CD4-positive, alpha-beta T cell (primary cell): ENCODE results near the gene TXNRD2. TPM values are rescaled to one million over a fixed set of nuclear protein-coding genes. Genes with fewer than 3 reads are reported as not detected.

Experiments used
- ATAC-seq: fragments of 200-7000 bp; cut with Tn5 transposase; one replicate; pipeline ENCODE4 v1.10.0; 2022; ENCODE audit warnings: mild to moderate bottlenecking; ENCODE audit not compliant: poor library complexity
- CTCF ChIA-PET: fragments of 350-600 bp; sonication (Branson Sonifier 250); formaldehyde crosslinking; loops from one replicate; lab custom pipeline; 2021; ENCODE audit warnings: antibody characterized with exemption, inconsistent platforms; lab: Charles Lee
- POLR2A ChIA-PET: fragments of 350-600 bp; sonication (Branson Sonifier 250); formaldehyde crosslinking; loops from one replicate; lab custom pipeline; 2021; ENCODE audit warnings: antibody characterized with exemption, inconsistent platforms; lab: Charles Lee
- DNase-seq, 14 experiments: peaks; one replicate each; pipeline ENCODE4 v3.0.0-alpha.2; 2013 to 2020; ENCODE audit warnings: mixed read lengths in 2 of 14
- H3K27ac ChIP-seq, 2 donors: one replicate each; pipeline versions ENCODE4 v1.5.1 to v1.7.0; 2013; ENCODE audit warnings: low read length in 2 of 2, low read depth in 1 of 2, mild to moderate bottlenecking in 1 of 2
- H3K27me3 ChIP-seq, 2 experiments: 1 replicate in 1 of 2; 2 replicates in 1 of 2; pipeline versions ENCODE4 v1.6.1 to v1.7.0; 2013; ENCODE audit warnings: low read length in 2 of 2, control low read depth in 1 of 2, mild to moderate bottlenecking in 1 of 2, moderate library complexity in 1 of 2; ENCODE audit not compliant: insufficient read depth in 2 of 2, control insufficient read depth in 1 of 2
- H3K36me3 ChIP-seq: one replicate; pipeline ENCODE4 v1.6.1; 2013; ENCODE audit warnings: low read length, control low read depth; ENCODE audit not compliant: insufficient read depth
- H3K4me1 ChIP-seq: one replicate; pipeline ENCODE4 v1.6.1; 2013; ENCODE audit warnings: low read length, control low read depth; ENCODE audit not compliant: insufficient read depth
- H3K4me3 ChIP-seq: one replicate; pipeline ENCODE4 v1.5.1; 2013; ENCODE audit warnings: mild to moderate bottlenecking, low read length, moderate library complexity
- H3K9me3 ChIP-seq, 2 experiments: 1 replicate in 1 of 2; 2 replicates in 1 of 2; pipeline versions ENCODE4 v1.6.1 to v1.7.0; 2013; ENCODE audit warnings: low read length in 2 of 2, mild to moderate bottlenecking in 2 of 2, control low read depth in 1 of 2, moderate library complexity in 1 of 2; ENCODE audit not compliant: control insufficient read depth in 1 of 2, insufficient read depth in 1 of 2
- H3K27ac Mint-ChIP-seq: one replicate; pipeline ENCODE4 v1.8.0; 2020; ENCODE audit warnings: mixed read lengths
- H3K27me3 Mint-ChIP-seq: one replicate; pipeline ENCODE4 v1.8.0; 2021; ENCODE audit warnings: mixed read lengths
- H3K36me3 Mint-ChIP-seq: one replicate; pipeline ENCODE4 v1.8.0; 2021; ENCODE audit warnings: low read depth, mixed read lengths
- H3K4me1 Mint-ChIP-seq: one replicate; pipeline ENCODE4 v1.8.0; 2021; ENCODE audit warnings: low read depth, mixed read lengths
- H3K4me3 Mint-ChIP-seq: one replicate; pipeline ENCODE4 v1.8.0; 2020; ENCODE audit warnings: mild to moderate bottlenecking, mixed read lengths
- H3K9me3 Mint-ChIP-seq: one replicate; pipeline ENCODE4 v1.8.0; 2020; ENCODE audit warnings: mixed read lengths
- intact Hi-C, 2 experiments: fragments of 100-400 bp; cut with DNase I in 1 of 2; cut with micrococcal nuclease in 1 of 2; formaldehyde crosslinking; loops; one replicate each; pipeline versions ENCODE4 v1.15.1 to v1.9.0; 2023 to 2025; cut with DNase I, micrococcal nuclease
- total RNA-seq, 174 experiments: library from RNA in 2 of 174; stranded (reverse) in 2 of 174; gene quantifications; one replicate each; pipeline ENCODE4 v1.2.3 and lab custom pipeline; 2021 to 2026
- TF ChIP-seq, protein P1 (sequence below): fragments of 200-600 bp; IDR thresholded peaks from one replicate; pipeline ENCODE4 v1.8.0; 2022; ENCODE audit warnings: antibody characterized with exemption, mild to moderate bottlenecking

TXNRD2 gene
- total RNA-seq, 2 experiments from 2014 or later = 18.6 to 19.5 TPM

DNA sequence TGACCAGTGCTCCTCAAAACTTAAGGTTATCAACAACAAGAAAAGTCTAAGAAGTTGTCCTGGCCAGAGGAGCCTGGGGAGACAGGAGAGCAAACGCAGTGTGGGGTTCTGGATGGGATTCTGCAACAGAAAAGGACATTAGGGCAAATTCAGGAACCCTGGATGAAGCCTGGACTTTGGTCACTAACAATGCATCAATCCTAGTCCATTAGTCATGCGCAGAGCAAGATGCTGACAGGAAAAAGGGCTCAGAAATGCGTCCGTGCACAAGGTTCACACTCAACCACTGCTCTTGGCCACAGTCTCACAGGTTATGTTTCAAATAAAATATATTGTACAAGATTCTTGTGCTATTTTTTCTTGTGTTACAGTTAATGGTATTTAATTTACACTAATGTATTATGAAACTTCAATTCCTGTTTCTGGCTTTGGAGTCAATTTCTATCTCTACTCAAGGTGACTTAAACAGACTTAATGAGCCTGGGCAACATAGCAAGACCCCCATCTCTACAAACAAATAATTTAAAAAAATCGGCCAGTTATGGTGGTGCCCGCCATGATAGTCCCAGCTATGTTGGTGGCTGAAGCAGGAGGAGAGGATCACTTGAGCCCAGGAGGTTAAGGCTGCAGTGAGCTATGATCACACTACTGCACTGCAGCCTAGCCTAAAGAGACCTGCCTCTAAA, 100.5 kb downstream of the TXNRD2 start:
- Mint-ChIP-seq H3K4me3 (no peak overlapping the region), H3K9me3 (no peaks in the 10 kb centered on the region), H3K36me3 (no peaks in the 10 kb centered on the region), H3K27me3 (no peaks in the 10 kb centered on the region), H3K27ac (no peak overlapping the region), H3K4me1 (peaks cover 43% of the 10 kb centered on the region)
- Histone ChIP-seq H3K4me1 (peaks cover 20% of the 10 kb centered on the region), H3K27me3 (no peaks in the 10 kb centered on the region), H3K27ac (no peak overlapping the region), H3K4me3 (no peak overlapping the region), H3K36me3 (no peaks in the 10 kb centered on the region), H3K9me3 (no peaks in the 10 kb centered on the region)
- ChIA-PET CTCF (no interaction called here), POLR2A (no interaction called here)
- intact Hi-C loops = no loop called here
- TF ChIP-seq, protein P1, sequence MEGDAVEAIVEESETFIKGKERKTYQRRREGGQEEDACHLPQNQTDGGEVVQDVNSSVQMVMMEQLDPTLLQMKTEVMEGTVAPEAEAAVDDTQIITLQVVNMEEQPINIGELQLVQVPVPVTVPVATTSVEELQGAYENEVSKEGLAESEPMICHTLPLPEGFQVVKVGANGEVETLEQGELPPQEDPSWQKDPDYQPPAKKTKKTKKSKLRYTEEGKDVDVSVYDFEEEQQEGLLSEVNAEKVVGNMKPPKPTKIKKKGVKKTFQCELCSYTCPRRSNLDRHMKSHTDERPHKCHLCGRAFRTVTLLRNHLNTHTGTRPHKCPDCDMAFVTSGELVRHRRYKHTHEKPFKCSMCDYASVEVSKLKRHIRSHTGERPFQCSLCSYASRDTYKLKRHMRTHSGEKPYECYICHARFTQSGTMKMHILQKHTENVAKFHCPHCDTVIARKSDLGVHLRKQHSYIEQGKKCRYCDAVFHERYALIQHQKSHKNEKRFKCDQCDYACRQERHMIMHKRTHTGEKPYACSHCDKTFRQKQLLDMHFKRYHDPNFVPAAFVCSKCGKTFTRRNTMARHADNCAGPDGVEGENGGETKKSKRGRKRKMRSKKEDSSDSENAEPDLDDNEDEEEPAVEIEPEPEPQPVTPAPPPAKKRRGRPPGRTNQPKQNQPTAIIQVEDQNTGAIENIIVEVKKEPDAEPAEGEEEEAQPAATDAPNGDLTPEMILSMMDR = no peak
- ATAC-seq = no peak
- DNase-seq = no peak

DNA sequence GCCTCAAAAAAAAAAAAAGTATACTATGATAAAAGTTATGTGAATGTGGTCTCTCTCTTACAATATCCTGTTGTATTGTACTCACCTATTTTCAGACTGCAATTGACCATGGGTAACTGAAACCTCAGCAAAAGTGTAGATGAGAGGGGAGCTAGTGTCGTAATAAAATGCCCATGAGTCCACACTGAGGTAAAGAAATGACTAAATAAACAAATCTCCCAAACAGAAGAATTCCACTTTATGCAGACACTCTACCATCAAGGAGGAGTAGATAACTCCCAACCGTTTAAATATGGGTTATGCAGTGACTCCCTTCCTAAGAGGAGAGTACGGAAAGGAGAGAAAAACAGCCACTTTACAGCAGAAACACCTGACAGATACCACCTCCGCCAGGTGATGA, 101.6 kb downstream of the TXNRD2 start:
- intact Hi-C loops = no loop called here
- H3K4me1 Mint-ChIP-seq = peaks cover 41% of the 10 kb centered on the region
- CTCF ChIA-PET = no interaction called here

DNA sequence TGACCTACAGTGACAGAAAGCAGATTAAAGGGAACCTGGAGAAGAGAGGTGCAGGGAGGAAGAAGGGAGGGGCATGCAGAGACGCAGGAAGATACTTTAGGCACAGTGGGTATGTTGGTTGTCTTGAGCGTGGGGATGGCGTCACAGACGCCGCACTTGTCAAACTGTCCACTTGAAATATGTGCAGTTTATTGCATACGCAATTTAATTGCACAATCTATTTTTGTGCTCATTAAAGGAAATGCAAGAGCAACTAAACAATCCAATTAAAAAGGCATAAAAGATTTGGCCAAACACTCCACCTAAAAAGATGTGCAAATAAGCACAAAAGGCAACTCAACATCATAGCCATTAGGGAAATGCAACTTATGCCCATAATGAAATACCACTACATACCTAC, 103.7 kb downstream of the TXNRD2 start:
- Mint-ChIP-seq H3K4me1 (peaks cover 29% of the 10 kb centered on the region), H3K4me3 (no peak overlapping the region), H3K36me3 (no peaks in the 10 kb centered on the region), H3K27ac (no peak overlapping the region), H3K9me3 (no peaks in the 10 kb centered on the region), H3K27me3 (no peaks in the 10 kb centered on the region)
- intact Hi-C loops = no loop called here
- ChIA-PET CTCF (no interaction called here), POLR2A (interaction anchor here (0.6 kb wide), 1 partner anchor 181 kb away, joined by 3 read pairs; no protein-coding TSS in a partner anchor)
- no peak for DNase-seq
- Histone ChIP-seq H3K4me3 (no peak overlapping the region), H3K4me1 (peaks cover under 1% of the 10 kb centered on the region), H3K27ac (no peak overlapping the region), H3K9me3 (no peaks in the 10 kb centered on the region), H3K27me3 (no peaks in the 10 kb centered on the region), H3K36me3 (no peaks in the 10 kb centered on the region)
- no peak for ATAC-seq
- TF ChIP-seq, protein P1 = no peak

More for the DNA sequence above, 101.6 kb downstream of the TXNRD2 start:
- H3K27ac ChIP-seq = no peak overlapping the region
- ATAC-seq (no peak), DNase-seq (no peak)
- H3K4me1 ChIP-seq = peaks cover 15% of the 10 kb centered on the region
- no peaks in the 10 kb centered on the region for H3K27me3 Mint-ChIP-seq
- no peaks in the 10 kb centered on the region for H3K27me3 ChIP-seq
- POLR2A ChIA-PET = no interaction called here
- H3K9me3 ChIP-seq = no peaks in the 10 kb centered on the region
- H3K4me3 Mint-ChIP-seq = no peak overlapping the region
- H3K9me3 Mint-ChIP-seq = no peaks in the 10 kb centered on the region
- no peaks in the 10 kb centered on the region for H3K36me3 Mint-ChIP-seq
- TF ChIP-seq, protein P1 = no peak
- H3K4me3 ChIP-seq = no peak overlapping the region
- no peaks in the 10 kb centered on the region for H3K36me3 ChIP-seq
- no peak overlapping the region for H3K27ac Mint-ChIP-seq
